Ramos (cell line): ENCODE measurements around the gene PDLIM1.

Experiments used
- in situ Hi-C: fragments of 300-500 bp; cut with MboI; formaldehyde crosslinking; loops from one replicate; pipeline ENCODE4 v1.14.3; 2022; ENCODE audit warnings: low sequenced_read_pairs; ENCODE audit not compliant: unreplicated experiment

Gene PDLIM1

GRCh38 chr10:95291365-95292039, 699 bp upstream of the PDLIM1 start:
- in situ Hi-C loops = no loop called here

GRCh38 chr10:95289921-95290421, 832 bp downstream of the PDLIM1 start:
- in situ Hi-C loops = no loop called here

- in situ Hi-C loops = no loop called here
These were observed 1.5 kb downstream of the PDLIM1 start for GRCh38 chr10:95289003-95289920.

GRCh38 chr10:95288303-95288702, 2.5 kb downstream of the PDLIM1 start:
- in situ Hi-C loops = no loop called here

GRCh38 chr10:95287281-95287680, 3.5 kb downstream of the PDLIM1 start:
- in situ Hi-C loops = no loop called here

GRCh38 chr10:95286707-95287106, 4.1 kb downstream of the PDLIM1 start:
- in situ Hi-C loops = no loop called here

- in situ Hi-C loops = no loop called here
These were observed 5.2 kb downstream of the PDLIM1 start for GRCh38 chr10:95285556-95285955.

- in situ Hi-C loops = no loop called here
These were observed 6.0 kb downstream of the PDLIM1 start for GRCh38 chr10:95284807-95285206.

- in situ Hi-C loops = no loop called here
These were observed 8.7 kb downstream of the PDLIM1 start for GRCh38 chr10:95282107-95282506.

GRCh38 chr10:95281206-95281605, 9.6 kb downstream of the PDLIM1 start:
- in situ Hi-C loops = no loop called here

GRCh38 chr10:95280637-95281036, 10.2 kb downstream of the PDLIM1 start:
- in situ Hi-C loops = no loop called here

GRCh38 chr10:95279042-95279820, 11.6 kb downstream of the PDLIM1 start:
- in situ Hi-C loops = no loop called here

- in situ Hi-C loops = no loop called here
These were observed 12.5 kb downstream of the PDLIM1 start for GRCh38 chr10:95278061-95278988.

GRCh38 chr10:95277614-95278013, 13.2 kb downstream of the PDLIM1 start:
- in situ Hi-C loops = no loop called here

GRCh38 chr10:95277201-95277570, 13.6 kb downstream of the PDLIM1 start:
- in situ Hi-C loops = no loop called here

- in situ Hi-C loops = no loop called here
These were observed 14.2 kb downstream of the PDLIM1 start for GRCh38 chr10:95276367-95277200.

GRCh38 chr10:95275726-95276366, 15.0 kb downstream of the PDLIM1 start:
- in situ Hi-C loops = no loop called here
